Natural killer cell treated with Interleukin-12 subunit alpha and Interleukin-12 subunit beta and Interleukin-15 and Interleukin-18, amount 100 ng/mL, for 72 hours (primary cell): ENCODE results near the gene ARHGAP23. TPM values are rescaled to one million over a fixed set of nuclear protein-coding genes. Genes with fewer than 3 reads are reported as not detected.

Experiments
- ATAC-seq, 2 donors: fragments of 150-1000 bp; cut with Tn5 transposase in 1 of 2; sonication (Bioruptor Pico), chemical (Tn5 transposase) in 1 of 2; 2 replicates each; pipeline ENCODE4 v1.10.0; 2021
- DNase-seq: peaks from one replicate; pipeline ENCODE4 v3.0.0; 2022; ENCODE audit warnings: low spot score
- H3K27ac Mint-ChIP-seq, 2 donors: 1 replicate in 1 of 2; 2 replicates in 1 of 2; pipeline ENCODE4 v1.8.0; 2022; ENCODE audit warnings: mixed read lengths in 2 of 2, mild to moderate bottlenecking in 1 of 2, moderate library complexity in 1 of 2
- H3K27me3 Mint-ChIP-seq, 2 donors: 1 replicate in 1 of 2; 2 replicates in 1 of 2; pipeline ENCODE4 v1.8.0; 2022; ENCODE audit warnings: mixed read lengths in 2 of 2
- H3K36me3 Mint-ChIP-seq: one replicate; pipeline ENCODE4 v1.8.0; 2022; ENCODE audit warnings: mixed read lengths
- H3K4me1 Mint-ChIP-seq, 2 donors: 1 replicate in 1 of 2; 2 replicates in 1 of 2; pipeline ENCODE4 v1.8.0; 2022; ENCODE audit warnings: low read depth in 2 of 2, mixed read lengths in 2 of 2, mild to moderate bottlenecking in 1 of 2
- H3K4me3 Mint-ChIP-seq: one replicate; pipeline ENCODE4 v1.8.0; 2022; ENCODE audit warnings: mixed read lengths
- H3K9me3 Mint-ChIP-seq: 2 replicates; pipeline ENCODE4 v1.8.0; 2022; ENCODE audit warnings: mixed read lengths
- total RNA-seq, 2 donors: library from RNA; stranded (reverse); gene quantifications; one replicate each; pipeline ENCODE4 v1.2.3, GENCODE V29; 2022

Gene ARHGAP23
- 1 to 10 TPM in 1 of 2 donors, under 1 TPM in 1; 0.55 to 2.9 TPM for total RNA-seq

GRCh38 chr17:38428112-38428642 lies at the start of gene ARHGAP23:
Gene ARHGAP23 (plus strand): TSS chr17:38428464. CDS start chr17:38428486, 22 bp downstream.
- Mint-ChIP-seq H3K4me1 (peaks cover 8 to 28% of the 10 kb centered on the region in 2 donors), H3K9me3 (no peaks in the 10 kb centered on the region), H3K27ac (no peak within 1 kb of the TSS), H3K36me3 (no peaks in the 10 kb centered on the region), H3K27me3 (peaks cover 23 to 27% of the 10 kb centered on the region in 2 donors), H3K4me3 (peak within 1 kb of the TSS; percentile 73)
- peak; percentile 60 to 75 for ATAC-seq
- no peak for DNase-seq

- Mint-ChIP-seq H3K36me3 (no peaks in the 10 kb centered on the region), H3K27me3 (no peaks in the 10 kb centered on the region), H3K9me3 (no peaks in the 10 kb centered on the region), H3K4me3 (no peak overlapping the region), H3K4me1 (no peaks in the 10 kb centered on the region), H3K27ac (no peak overlapping the region)
- DNase-seq (no peak), ATAC-seq (no peak)
Measured at GRCh38 chr17:38379448-38379847, 48.8 kb upstream of the ARHGAP23 start.

- Mint-ChIP-seq H3K27ac (no peak overlapping the region), H3K27me3 (no peaks in the 10 kb centered on the region), H3K4me1 (peaks cover 8% of the 10 kb centered on the region in 2 donors), H3K9me3 (no peaks in the 10 kb centered on the region), H3K4me3 (no peak overlapping the region), H3K36me3 (peaks cover 11% of the 10 kb centered on the region)
- no peak for ATAC-seq
- no peak for DNase-seq
Measured at GRCh38 chr17:38395090-38395489, 33.2 kb upstream of the ARHGAP23 start.

GRCh38 chr17:38397227-38397626 lies 31.0 kb upstream of the ARHGAP23 start:
- H3K36me3 Mint-ChIP-seq = peaks cover 11% of the 10 kb centered on the region
- peaks cover 8% of the 10 kb centered on the region in 2 donors for H3K4me1 Mint-ChIP-seq
- DNase-seq = no peak
- no peaks in the 10 kb centered on the region for H3K27me3 Mint-ChIP-seq
- H3K4me3 Mint-ChIP-seq = no peak overlapping the region
- H3K9me3 Mint-ChIP-seq = no peaks in the 10 kb centered on the region
- ATAC-seq = no peak
- H3K27ac Mint-ChIP-seq = no peak overlapping the region

- H3K27me3 Mint-ChIP-seq = no peaks in the 10 kb centered on the region
- H3K27ac Mint-ChIP-seq = no peak overlapping the region
- no peak overlapping the region for H3K4me3 Mint-ChIP-seq
- no peaks in the 10 kb centered on the region for H3K9me3 Mint-ChIP-seq
- peaks cover 11% of the 10 kb centered on the region for H3K36me3 Mint-ChIP-seq
- peaks cover 4 to 5% of the 10 kb centered on the region in 2 donors for H3K4me1 Mint-ChIP-seq
- no peak for DNase-seq
- no peak for ATAC-seq
Measured at GRCh38 chr17:38400286-38400685, 28.0 kb upstream of the ARHGAP23 start.

GRCh38 chr17:38401459-38401858 lies 26.8 kb upstream of the ARHGAP23 start:
- Mint-ChIP-seq H3K9me3 (no peaks in the 10 kb centered on the region), H3K4me1 (no peaks in the 10 kb centered on the region), H3K36me3 (peaks cover 5% of the 10 kb centered on the region), H3K4me3 (no peak overlapping the region), H3K27ac (no peak overlapping the region), H3K27me3 (no peaks in the 10 kb centered on the region)
- DNase-seq = no peak
- ATAC-seq = no peak

GRCh38 chr17:38402897-38403296 lies 25.4 kb upstream of the ARHGAP23 start:
- DNase-seq = no peak
- no peaks in the 10 kb centered on the region for H3K9me3 Mint-ChIP-seq
- H3K36me3 Mint-ChIP-seq = no peaks in the 10 kb centered on the region
- no peak for ATAC-seq
- no peaks in the 10 kb centered on the region for H3K27me3 Mint-ChIP-seq
- no peak overlapping the region for H3K4me3 Mint-ChIP-seq
- H3K27ac Mint-ChIP-seq = no peak overlapping the region
- no peaks in the 10 kb centered on the region for H3K4me1 Mint-ChIP-seq

GRCh38 chr17:38403491-38403890 lies 24.8 kb upstream of the ARHGAP23 start:
- ATAC-seq = peak in 1 of 2 donors; percentile 15
- DNase-seq = no peak
- Mint-ChIP-seq H3K36me3 (no peaks in the 10 kb centered on the region), H3K9me3 (no peaks in the 10 kb centered on the region), H3K4me1 (no peaks in the 10 kb centered on the region), H3K4me3 (no peak overlapping the region), H3K27ac (no peak overlapping the region), H3K27me3 (no peaks in the 10 kb centered on the region)

GRCh38 chr17:38404174-38404943 lies 23.9 kb upstream of the ARHGAP23 start:
- Mint-ChIP-seq H3K36me3 (no peaks in the 10 kb centered on the region), H3K9me3 (no peaks in the 10 kb centered on the region), H3K4me3 (no peak overlapping the region), H3K27me3 (no peaks in the 10 kb centered on the region), H3K27ac (no peak overlapping the region), H3K4me1 (no peaks in the 10 kb centered on the region)
- DNase-seq = no peak
- no peak for ATAC-seq

GRCh38 chr17:38405654-38406053 lies 22.6 kb upstream of the ARHGAP23 start:
- Mint-ChIP-seq H3K4me3 (no peak overlapping the region), H3K36me3 (no peaks in the 10 kb centered on the region), H3K27ac (no peak overlapping the region), H3K4me1 (no peaks in the 10 kb centered on the region), H3K27me3 (peaks cover 5 to 7% of the 10 kb centered on the region in 2 donors), H3K9me3 (no peaks in the 10 kb centered on the region)
- DNase-seq = no peak
- no peak for ATAC-seq

- H3K27me3 Mint-ChIP-seq = peaks cover 7 to 8% of the 10 kb centered on the region in 2 donors
- no peak overlapping the region for H3K27ac Mint-ChIP-seq
- DNase-seq (peak; percentile 47), ATAC-seq (no peak)
- no peaks in the 10 kb centered on the region for H3K4me1 Mint-ChIP-seq
- no peaks in the 10 kb centered on the region for H3K9me3 Mint-ChIP-seq
- no peaks in the 10 kb centered on the region for H3K36me3 Mint-ChIP-seq
- H3K4me3 Mint-ChIP-seq = no peak overlapping the region
Measured at GRCh38 chr17:38410201-38410600, 18.1 kb upstream of the ARHGAP23 start.

GRCh38 chr17:38415250-38416194 lies 12.7 kb upstream of the ARHGAP23 start:
- no peak overlapping the region for H3K4me3 Mint-ChIP-seq
- peaks cover 10 to 23% of the 10 kb centered on the region in 2 donors for H3K27me3 Mint-ChIP-seq
- H3K4me1 Mint-ChIP-seq = peaks cover 0 to 3% of the 10 kb centered on the region in 2 donors
- H3K36me3 Mint-ChIP-seq = no peaks in the 10 kb centered on the region
- DNase-seq = no peak
- ATAC-seq = peak in 1 of 2 donors; percentile 12
- H3K9me3 Mint-ChIP-seq = no peaks in the 10 kb centered on the region
- no peak overlapping the region for H3K27ac Mint-ChIP-seq

GRCh38 chr17:38416840-38417209 lies 11.4 kb upstream of the ARHGAP23 start:
- no peaks in the 10 kb centered on the region for H3K9me3 Mint-ChIP-seq
- ATAC-seq (no peak), DNase-seq (no peak)
- H3K36me3 Mint-ChIP-seq = no peaks in the 10 kb centered on the region
- H3K4me1 Mint-ChIP-seq = peaks cover 0 to 3% of the 10 kb centered on the region in 2 donors
- no peak overlapping the region for H3K4me3 Mint-ChIP-seq
- no peak overlapping the region for H3K27ac Mint-ChIP-seq
- H3K27me3 Mint-ChIP-seq = peaks cover 9 to 19% of the 10 kb centered on the region in 2 donors
